Lung (tissue), 12 donors: ENCODE data around the gene DHDH. TPM values are rescaled to one million over a fixed set of nuclear protein-coding genes. Genes with fewer than 3 reads are reported as not detected.

Experiments used
- ATAC-seq: fragments of 200-7000 bp; cut with Tn5 transposase; one replicate; pipeline ENCODE4 v1.9.1; 2020; ENCODE audit warnings: moderate number of reproducible peaks; ENCODE audit not compliant: insufficient read depth, low FRiP score
- DNase-seq, 3 donors: peaks; one replicate each; pipeline ENCODE4 v3.0.0-alpha.2; 2013 to 2017
- H3K27ac ChIP-seq, 2 donors: one replicate each; pipeline ENCODE4 v1.5.1; 2013; ENCODE audit warnings: mild to moderate bottlenecking in 2 of 2, moderate library complexity in 2 of 2, control low read depth in 1 of 2, inconsistent platforms in 1 of 2, low read depth in 1 of 2, low read length in 1 of 2
- H3K27me3 ChIP-seq, 3 donors: one replicate each; pipeline ENCODE4 v1.5.1; 2013; ENCODE audit warnings: low read length in 2 of 3; ENCODE audit not compliant: control insufficient read depth in 3 of 3, insufficient read depth in 3 of 3
- H3K36me3 ChIP-seq, 4 donors: one replicate each; pipeline ENCODE4 v1.5.1; 2013; ENCODE audit warnings: low read length in 4 of 4, mild to moderate bottlenecking in 1 of 4, moderate library complexity in 1 of 4; ENCODE audit not compliant: control insufficient read depth in 4 of 4, insufficient read depth in 4 of 4
- H3K4me1 ChIP-seq, 5 donors: one replicate each; pipeline ENCODE4 v1.5.1; 2013; ENCODE audit warnings: low read length in 5 of 5, mild to moderate bottlenecking in 2 of 5, moderate library complexity in 1 of 5; ENCODE audit not compliant: control insufficient read depth in 5 of 5, insufficient read depth in 5 of 5
- H3K4me3 ChIP-seq: one replicate; pipeline ENCODE4 v1.5.1; 2013; ENCODE audit warnings: mild to moderate bottlenecking, control low read depth, moderate library complexity
- H3K9ac ChIP-seq, 2 donors: one replicate each; pipeline ENCODE4 v1.5.1; 2013; ENCODE audit warnings: low read length in 2 of 2, control low read depth in 1 of 2; ENCODE audit not compliant: insufficient read depth in 1 of 2
- H3K9me3 ChIP-seq, 4 donors: one replicate each; pipeline ENCODE4 v1.5.1; 2013; ENCODE audit warnings: low read length in 3 of 4, mild to moderate bottlenecking in 1 of 4, moderate library complexity in 1 of 4; ENCODE audit not compliant: control insufficient read depth in 4 of 4, insufficient read depth in 3 of 4
- WGBS, 2 donors: extraction: QIAGEN DNeasy Blood & Tissue Kit; methylation state at CpG; one replicate each; pipeline ENCODE4 v1.1.7; 2013; 5-methylcytosine and 5-hydroxymethylcytosine counted together
- polyA plus RNA-seq, 2 donors: library from polyadenylated mRNA; stranded (reverse); fragments of 200-250 nt; gene quantifications; one replicate each; pipeline ENCODE4 v1.2.1, GENCODE V29; 2013
- total RNA-seq, 2 donors: library from RNA; depleted of rRNA in 1 of 2; stranded (reverse); fragments of >200 nt in 1 of 2; gene quantifications; one replicate each; pipeline ENCODE4 v1.2.1, GENCODE V29; 2014 to 2021
- TF ChIP-seq, protein P1 (sequence below): IDR thresholded peaks from 2 replicates; pipeline ENCODE4 v1.5.1; 2012; ENCODE audit warnings: mild to moderate bottlenecking; ENCODE audit errors: control extremely low read depth, extremely low read depth
- donor health status: control.
- donor health status: control.
- donor health status: Bipolar disorder and iron deficiency.
- donor health status: healthy.
- donor health status: DM: yes; HTN: yes; CAD: no.

The DHDH gene
- total and polyA plus RNA-seq, 4 donors, result 0.51 to 6.0 (median 1.9) TPM

DNA sequence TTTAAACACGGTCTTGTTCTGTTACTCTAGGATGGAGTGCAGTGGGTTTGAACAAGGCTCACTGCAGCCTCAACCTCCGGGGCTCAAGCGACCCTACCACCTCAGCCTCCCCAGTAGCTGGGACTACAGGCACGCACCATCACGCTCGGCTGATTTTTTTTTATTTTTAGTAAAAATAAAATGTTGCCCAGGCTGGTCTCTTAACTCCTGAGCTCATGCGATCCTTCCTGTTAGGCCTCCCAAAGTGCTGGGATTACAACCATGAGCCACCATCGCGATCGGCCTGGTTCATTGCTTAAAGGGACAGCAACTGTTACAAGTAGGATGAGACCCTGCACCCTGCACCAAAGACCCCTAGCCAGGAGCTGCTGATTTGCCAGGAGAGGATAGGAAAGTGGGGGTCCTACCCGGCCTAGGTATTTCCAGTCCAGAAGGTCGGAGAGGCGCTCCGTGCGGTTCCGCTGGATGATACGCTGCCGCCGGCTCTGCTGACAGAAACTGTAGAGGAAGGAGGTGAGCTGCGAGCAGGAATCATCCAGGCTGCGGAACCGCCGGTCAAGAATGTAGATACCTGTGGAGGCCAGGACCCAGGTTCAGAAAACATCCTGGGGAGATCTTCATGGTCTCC is 36.8 kb downstream of the DHDH start:
- TF ChIP-seq, protein P1, sequence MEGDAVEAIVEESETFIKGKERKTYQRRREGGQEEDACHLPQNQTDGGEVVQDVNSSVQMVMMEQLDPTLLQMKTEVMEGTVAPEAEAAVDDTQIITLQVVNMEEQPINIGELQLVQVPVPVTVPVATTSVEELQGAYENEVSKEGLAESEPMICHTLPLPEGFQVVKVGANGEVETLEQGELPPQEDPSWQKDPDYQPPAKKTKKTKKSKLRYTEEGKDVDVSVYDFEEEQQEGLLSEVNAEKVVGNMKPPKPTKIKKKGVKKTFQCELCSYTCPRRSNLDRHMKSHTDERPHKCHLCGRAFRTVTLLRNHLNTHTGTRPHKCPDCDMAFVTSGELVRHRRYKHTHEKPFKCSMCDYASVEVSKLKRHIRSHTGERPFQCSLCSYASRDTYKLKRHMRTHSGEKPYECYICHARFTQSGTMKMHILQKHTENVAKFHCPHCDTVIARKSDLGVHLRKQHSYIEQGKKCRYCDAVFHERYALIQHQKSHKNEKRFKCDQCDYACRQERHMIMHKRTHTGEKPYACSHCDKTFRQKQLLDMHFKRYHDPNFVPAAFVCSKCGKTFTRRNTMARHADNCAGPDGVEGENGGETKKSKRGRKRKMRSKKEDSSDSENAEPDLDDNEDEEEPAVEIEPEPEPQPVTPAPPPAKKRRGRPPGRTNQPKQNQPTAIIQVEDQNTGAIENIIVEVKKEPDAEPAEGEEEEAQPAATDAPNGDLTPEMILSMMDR, result no peak
- DNase-seq (no peak), ATAC-seq (no peak)
- no peak overlapping the region for H3K4me3 ChIP-seq
- H3K27me3 ChIP-seq, result no peaks in the 10 kb centered on the region
- no peak overlapping the region for H3K9ac ChIP-seq
- no peak overlapping the region for H3K27ac ChIP-seq
- no peaks in the 10 kb centered on the region for H3K9me3 ChIP-seq
- 90 to 96% methylated on average over 23 of the region's 23 CpGs for WGBS, 2 donors
- peaks cover 14 to 61% (median 30%) of the 10 kb centered on the region in 4 donors for H3K36me3 ChIP-seq
- H3K4me1 ChIP-seq, result peaks cover 0 to 12% (median 0%) of the 10 kb centered on the region in 5 donors

DNA sequence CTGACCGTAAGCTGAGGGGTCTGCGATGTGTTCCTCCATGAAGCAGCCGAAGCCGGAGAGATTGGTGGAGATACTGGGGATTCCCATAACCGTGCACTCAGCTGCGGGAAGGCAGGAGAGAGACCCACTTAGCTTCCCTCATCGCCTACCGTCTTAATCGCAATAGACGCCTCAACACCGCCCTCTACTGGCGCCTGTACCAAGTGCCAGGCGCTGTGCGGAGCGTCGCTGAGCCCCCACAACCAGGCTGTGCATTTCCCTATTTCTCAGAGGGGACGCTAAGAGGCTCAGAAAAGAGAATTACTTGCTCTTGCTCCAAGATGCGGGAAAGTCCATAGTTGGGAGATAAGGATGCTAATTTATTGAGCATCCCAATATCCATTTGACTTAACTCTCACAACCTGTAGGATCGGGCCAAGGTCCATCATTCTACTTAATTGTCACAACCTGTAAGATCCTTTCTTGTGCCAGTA is 37.5 kb downstream of the DHDH start:
- TF ChIP-seq, protein P1, result peak; percentile 96
- Histone ChIP-seq H3K4me3 (no peak overlapping the region), H3K9me3 (no peaks in the 10 kb centered on the region), H3K27me3 (no peaks in the 10 kb centered on the region), H3K36me3 (peaks cover 16 to 57% (median 30%) of the 10 kb centered on the region in 4 donors), H3K4me1 (peaks cover 0 to 11% (median 0%) of the 10 kb centered on the region in 5 donors), H3K9ac (no peak overlapping the region), H3K27ac (peak overlapping the region in 1 of 2 donors; percentile 17)
- DNase-seq (peak; percentile 86 to 89 (median 87)), ATAC-seq (peak; percentile 66)
- 16 to 17% methylated on average over 19 of the region's 19 CpGs for WGBS, 2 donors

DNA sequence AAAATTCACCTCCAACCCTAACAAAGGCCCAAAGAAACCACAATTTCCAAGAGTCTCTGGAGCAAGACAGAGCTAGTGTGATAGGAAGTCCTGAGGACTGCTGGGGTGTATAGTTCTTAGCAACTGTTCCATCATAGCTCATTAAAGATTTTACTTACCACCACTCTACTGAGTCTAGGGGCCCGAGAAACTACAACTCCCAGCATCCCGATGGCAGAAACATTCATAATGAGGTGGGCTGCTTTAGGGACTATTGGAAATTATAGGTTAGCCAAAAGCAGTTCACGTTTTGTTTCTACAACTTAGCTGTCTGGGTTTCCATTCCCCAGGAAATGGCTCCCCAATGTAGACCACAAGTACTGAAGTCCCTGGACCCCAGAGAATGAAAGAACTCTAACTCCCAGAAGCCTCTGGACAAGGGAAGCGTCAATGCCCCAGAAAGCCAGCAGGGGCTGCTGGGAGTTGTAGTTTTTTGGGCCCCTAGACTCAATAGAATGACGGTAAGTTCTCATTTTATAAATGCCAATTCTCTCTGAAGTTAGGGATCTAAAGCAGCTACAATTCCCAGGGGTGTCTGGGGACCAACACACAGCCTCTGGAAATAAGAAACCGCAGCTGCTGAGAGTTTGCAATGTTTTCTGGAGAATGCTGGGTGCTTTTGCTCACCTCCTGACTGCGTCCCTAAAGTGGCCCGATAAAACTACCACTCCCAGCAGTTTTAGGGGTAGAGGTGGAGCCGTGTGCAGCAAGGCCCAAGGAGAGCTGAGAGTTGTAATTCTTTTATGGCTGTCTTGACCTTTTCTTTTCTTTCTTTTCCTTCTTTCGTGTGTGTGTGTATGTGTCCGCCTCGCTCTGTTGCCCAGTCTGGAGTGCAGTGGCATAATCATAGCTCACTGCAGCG is 42.7 kb downstream of the DHDH start:
- Histone ChIP-seq H3K27ac (no peak overlapping the region), H3K4me1 (peaks cover 0 to 2% (median 0%) of the 10 kb centered on the region in 5 donors), H3K9ac (no peak overlapping the region), H3K36me3 (peaks cover 15 to 28% (median 21%) of the 10 kb centered on the region in 4 donors), H3K27me3 (no peaks in the 10 kb centered on the region), H3K9me3 (no peaks in the 10 kb centered on the region), H3K4me3 (no peak overlapping the region)
- ATAC-seq (no peak), DNase-seq (peak in 2 of 3 donors; percentile 37 to 40)
- TF ChIP-seq, protein P1, result no peak
- 88 to 89% methylated on average over 13 of the region's 13 CpGs for WGBS, 2 donors
